ENCODE measurements around the gene ZNF397.

Gene ZNF397

GRCh38 chr18:35267809-35268208, 27.0 kb downstream of the ZNF397 start:
- H3K4me3 ChIP-seq (ENCODE audit: low read depth, low read length) = no peak overlapping the region
- TF ChIP-seq, protein P1, sequence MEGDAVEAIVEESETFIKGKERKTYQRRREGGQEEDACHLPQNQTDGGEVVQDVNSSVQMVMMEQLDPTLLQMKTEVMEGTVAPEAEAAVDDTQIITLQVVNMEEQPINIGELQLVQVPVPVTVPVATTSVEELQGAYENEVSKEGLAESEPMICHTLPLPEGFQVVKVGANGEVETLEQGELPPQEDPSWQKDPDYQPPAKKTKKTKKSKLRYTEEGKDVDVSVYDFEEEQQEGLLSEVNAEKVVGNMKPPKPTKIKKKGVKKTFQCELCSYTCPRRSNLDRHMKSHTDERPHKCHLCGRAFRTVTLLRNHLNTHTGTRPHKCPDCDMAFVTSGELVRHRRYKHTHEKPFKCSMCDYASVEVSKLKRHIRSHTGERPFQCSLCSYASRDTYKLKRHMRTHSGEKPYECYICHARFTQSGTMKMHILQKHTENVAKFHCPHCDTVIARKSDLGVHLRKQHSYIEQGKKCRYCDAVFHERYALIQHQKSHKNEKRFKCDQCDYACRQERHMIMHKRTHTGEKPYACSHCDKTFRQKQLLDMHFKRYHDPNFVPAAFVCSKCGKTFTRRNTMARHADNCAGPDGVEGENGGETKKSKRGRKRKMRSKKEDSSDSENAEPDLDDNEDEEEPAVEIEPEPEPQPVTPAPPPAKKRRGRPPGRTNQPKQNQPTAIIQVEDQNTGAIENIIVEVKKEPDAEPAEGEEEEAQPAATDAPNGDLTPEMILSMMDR (IDR thresholded peaks at IDR 0.05; ENCODE audit: low read depth, low read length) = no peak

DNA sequence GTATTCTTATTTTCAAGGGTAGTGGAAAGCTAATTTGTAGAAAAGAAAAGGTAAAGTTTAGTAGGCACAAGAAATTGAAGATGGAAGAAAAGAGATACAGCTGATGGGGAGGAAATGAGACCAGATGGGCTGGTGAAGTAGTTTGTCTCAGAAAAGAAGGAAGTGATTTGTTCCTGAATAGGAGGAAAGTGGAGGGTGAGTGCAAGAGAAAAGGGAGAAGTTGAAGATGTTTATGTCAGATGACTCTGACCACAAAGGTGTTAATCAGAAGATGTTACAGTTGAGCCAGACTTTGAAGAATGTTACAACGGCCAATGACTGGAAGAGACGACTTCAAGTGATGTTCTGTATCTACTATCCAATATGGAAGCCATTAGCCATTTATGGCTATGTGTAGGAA, 28.0 kb downstream of the ZNF397 start:
- TF ChIP-seq, protein P1 (IDR thresholded peaks at IDR 0.05; ENCODE audit: low read depth, low read length) = no peak
- H3K4me3 ChIP-seq (ENCODE audit: low read depth, low read length) = no peak overlapping the region

GRCh38 chr18:35271656-35272055, 30.8 kb downstream of the ZNF397 start:
- no peak overlapping the region for H3K4me3 ChIP-seq (ENCODE audit: low read depth, low read length)
- TF ChIP-seq, protein P1 (IDR thresholded peaks at IDR 0.05; ENCODE audit: low read depth, low read length) = no peak

GRCh38 chr18:35276267-35276666, 35.4 kb downstream of the ZNF397 start:
- H3K4me3 ChIP-seq (ENCODE audit: low read depth, low read length) = no peak overlapping the region
- TF ChIP-seq, protein P1 (IDR thresholded peaks at IDR 0.05; ENCODE audit: low read depth, low read length) = no peak

DNA sequence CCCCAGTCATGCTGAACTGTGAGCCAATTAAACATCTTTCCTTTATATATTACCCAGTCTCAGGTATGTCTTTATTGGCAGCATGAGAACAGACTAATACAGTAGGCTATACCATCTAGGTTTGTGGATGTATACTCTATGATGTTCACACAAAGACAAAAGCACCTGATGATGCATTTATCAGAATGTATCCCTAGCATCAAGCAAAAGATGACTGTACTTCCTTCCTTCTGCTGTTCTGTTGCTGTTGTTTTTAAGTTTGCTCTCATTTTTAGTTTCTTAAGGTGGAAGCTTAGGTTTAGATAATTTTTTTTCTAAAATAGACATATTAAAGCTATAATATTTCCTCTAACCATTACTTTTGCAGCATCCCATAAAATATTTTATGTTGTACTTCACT, 36.8 kb downstream of the ZNF397 start:
- no peak overlapping the region for H3K4me3 ChIP-seq (ENCODE audit: low read depth, low read length)
- TF ChIP-seq, protein P1 (IDR thresholded peaks at IDR 0.05; ENCODE audit: low read depth, low read length) = no peak

DNA sequence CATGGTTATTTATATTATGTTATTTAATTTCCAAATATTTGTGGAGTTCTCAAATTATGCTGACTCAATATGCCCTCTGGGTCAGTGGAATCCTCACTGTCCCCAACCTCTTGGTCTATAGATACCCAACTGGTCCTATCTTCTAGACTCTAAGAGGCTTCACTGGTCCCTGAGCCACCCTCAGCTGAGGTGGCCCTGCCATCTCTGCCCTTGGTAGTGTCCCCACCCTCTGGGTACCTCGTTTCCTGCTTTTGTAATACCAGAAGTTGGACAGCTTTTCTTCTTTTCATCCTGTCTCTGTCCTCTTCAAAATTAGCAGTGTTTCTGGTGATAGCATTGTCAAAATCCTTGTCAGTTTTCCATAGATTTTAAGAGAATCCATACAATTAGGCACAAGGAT, 37.3 kb downstream of the ZNF397 start:
- TF ChIP-seq, protein P1 (IDR thresholded peaks at IDR 0.05; ENCODE audit: low read depth, low read length) = no peak

GRCh38 chr18:35278969-35279368, 38.1 kb downstream of the ZNF397 start:
- H3K4me3 ChIP-seq (ENCODE audit: low read depth, low read length) = no peak overlapping the region
- TF ChIP-seq, protein P1 (IDR thresholded peaks at IDR 0.05; ENCODE audit: low read depth, low read length) = no peak

More for the DNA sequence above, 37.3 kb downstream of the ZNF397 start:
- H3K4me3 ChIP-seq (ENCODE audit: low read depth, low read length) = no peak overlapping the region
